Testis (tissue), 3 donors: ENCODE measurements around the gene DNAJC3. TPM values are rescaled to one million over a fixed set of nuclear protein-coding genes. Genes with fewer than 3 reads are reported as not detected.

ENCODE experiments used
- DNase-seq: peaks from one replicate; pipeline ENCODE4 v3.0.0-alpha.2; 2019
- H3K27ac ChIP-seq, 2 donors: fragments of 200-600 bp; sonication (generic); one replicate each; pipeline ENCODE4 v1.5.1; 2019
- H3K27me3 ChIP-seq: fragments of 200-600 bp; sonication (generic); one replicate; pipeline ENCODE4 v1.5.1; 2019
- H3K36me3 ChIP-seq: fragments of 200-600 bp; sonication (generic); one replicate; pipeline ENCODE4 v1.5.1; 2017; ENCODE audit warnings: low read depth; ENCODE audit errors: missing control alignments
- H3K4me1 ChIP-seq: fragments of 200-600 bp; sonication (generic); one replicate; pipeline ENCODE4 v1.5.1; 2019
- H3K4me3 ChIP-seq, 2 donors: fragments of 200-600 bp; sonication (generic); one replicate each; pipeline ENCODE4 v1.5.1; 2017 to 2019
- H3K9me3 ChIP-seq: fragments of 200-600 bp; sonication (generic); one replicate; pipeline ENCODE4 v1.5.1; 2017
- POLR2A ChIP-seq: fragments of 450-650 bp; IDR thresholded peaks from one replicate; pipeline ENCODE4 v1.6.1; 2017; ENCODE audit warnings: antibody characterized with exemption, mild to moderate bottlenecking, moderate library complexity
- WGBS, 2 donors: methylation state at CpG; one replicate each; pipeline ENCODE4 v1.1.5; 2018; 5-methylcytosine and 5-hydroxymethylcytosine counted together
- intact Hi-C: fragments of 100-400 bp; cut with DNase I; formaldehyde crosslinking; loops from one replicate; pipeline ENCODE4 v1.15.1; 2023; ENCODE audit warnings: low total_unique reads
- polyA plus RNA-seq: library from polyadenylated mRNA; stranded (reverse); fragments of 350-450 nt; fragmentation: Illumina TruSeq; extraction: RNeasy Lipid Tissue Mini Kit (QIAGEN cat#74804); gene quantifications from one replicate; pipeline ENCODE4 v1.2.3, GENCODE V29; 2014; ENCODE audit warnings: low read depth, low replicate concordance; ENCODE audit not compliant: insufficient read depth
- total RNA-seq, 2 donors: library from RNA; depleted of rRNA; stranded (reverse); fragments of >200 nt; gene quantifications; one replicate each; pipeline ENCODE4 v1.2.3, GENCODE V29; 2016
- TF ChIP-seq, protein P1 (sequence below), 3 experiments: fragments of 450-650 bp in 2 of 3; fragments of 200-600 bp in 1 of 3; sonication (generic) in 1 of 3; IDR thresholded peaks; one replicate each; pipeline ENCODE4 v1.5.1; 2016 to 2019; ENCODE audit warnings: antibody characterized with exemption in 3 of 3, mild to moderate bottlenecking in 2 of 3, moderate library complexity in 1 of 3

The DNAJC3 gene
- total and polyA plus RNA-seq, 3 donors from 2014 or later, result 18.2 to 39.4 (median 26.0) TPM

DNA sequence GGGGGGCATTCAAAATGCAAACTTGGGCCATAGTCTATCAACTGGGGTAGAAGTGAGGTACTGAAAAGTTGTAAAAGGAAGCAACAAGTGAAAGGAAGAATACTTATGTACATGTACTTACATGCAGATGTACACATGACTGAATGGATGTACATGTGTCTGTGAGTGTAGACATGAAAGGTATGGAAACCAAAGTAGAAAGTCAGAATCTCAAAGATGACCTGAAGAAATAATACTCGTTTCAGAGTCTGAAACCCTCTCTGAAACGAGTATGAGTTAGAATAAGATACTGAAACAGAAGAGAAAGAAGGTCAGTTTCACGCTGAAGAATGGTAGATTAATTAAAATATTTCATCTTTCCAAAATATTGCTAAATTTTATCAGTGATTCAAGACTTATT lies 46.3 kb upstream of the DNAJC3 start:
- TF ChIP-seq POLR2A, result no peak
- Histone ChIP-seq H3K27ac (no peak overlapping the region), H3K4me3 (no peak overlapping the region), H3K36me3 (no peaks in the 10 kb centered on the region), H3K27me3 (no peaks in the 10 kb centered on the region), H3K4me1 (no peaks in the 10 kb centered on the region), H3K9me3 (no peaks in the 10 kb centered on the region)
- no peak for DNase-seq
- 85 to 91% methylated on average over 3 of the region's 3 CpGs for WGBS, 2 donors
- intact Hi-C loops, result no loop called here

DNA sequence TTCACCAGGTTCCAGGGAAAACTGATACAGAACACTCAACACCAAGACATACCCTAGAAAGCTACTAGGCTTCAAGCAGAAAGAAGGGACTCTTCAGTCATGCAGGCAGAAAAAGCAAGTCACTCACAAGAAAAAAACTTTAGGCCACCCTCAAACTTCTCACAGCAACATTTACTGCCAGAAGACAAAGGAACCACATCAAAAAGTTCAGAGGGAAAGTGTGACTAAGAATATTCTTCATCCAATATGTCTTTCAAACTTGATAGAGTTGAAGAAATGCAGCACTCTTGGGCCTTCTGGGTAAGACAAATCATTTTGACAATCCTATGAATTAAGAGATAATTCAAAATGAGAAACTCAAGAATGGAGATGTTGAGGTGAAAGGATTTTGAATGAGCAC lies 40.1 kb upstream of the DNAJC3 start:
- intact Hi-C loops, result no loop called here
- Histone ChIP-seq H3K4me3 (no peak overlapping the region), H3K9me3 (no peaks in the 10 kb centered on the region)

DNA sequence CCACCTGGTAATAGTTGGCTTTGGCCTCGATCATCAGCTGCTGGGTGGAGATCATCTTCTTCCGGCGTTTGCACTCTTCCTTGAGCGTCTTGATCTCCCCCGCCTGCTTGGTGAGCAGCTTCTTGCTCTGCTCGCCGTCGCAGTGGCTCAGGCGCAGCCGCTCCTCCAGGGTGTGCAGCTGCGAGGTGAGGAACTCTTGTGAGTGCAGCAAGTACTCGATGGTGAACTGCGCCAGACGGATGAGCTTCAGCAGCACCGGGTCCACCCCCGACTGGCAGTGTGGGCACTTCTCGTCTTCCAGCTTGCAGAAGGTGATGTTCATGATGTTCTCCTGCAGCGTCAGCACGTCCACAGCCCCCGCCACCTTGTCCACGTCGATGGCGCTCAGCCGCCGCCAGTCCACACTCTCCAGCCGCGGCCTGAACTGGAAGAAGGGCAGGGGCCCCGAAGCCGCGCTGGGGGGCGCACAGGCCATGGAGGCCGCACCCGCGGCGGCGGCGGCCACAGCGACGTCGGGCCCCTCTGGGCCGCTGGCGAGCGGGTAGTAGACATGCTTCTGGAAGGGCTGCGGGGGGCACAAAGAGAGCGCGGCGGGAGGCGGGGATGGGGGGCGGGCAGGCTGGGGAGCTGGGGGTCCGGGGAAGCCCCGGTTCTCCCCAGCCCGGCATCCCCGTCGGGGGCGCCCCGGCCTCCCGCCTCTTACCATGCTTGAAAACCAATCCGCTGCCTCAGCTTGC lies 35.5 kb upstream of the DNAJC3 start:
- peaks cover 4% of the 10 kb centered on the region for H3K4me1 ChIP-seq
- H3K27me3 ChIP-seq, result no peaks in the 10 kb centered on the region
- intact Hi-C loops, result no loop called here
- H3K36me3 ChIP-seq, result no peaks in the 10 kb centered on the region
- no peaks in the 10 kb centered on the region for H3K9me3 ChIP-seq
- H3K27ac ChIP-seq, result peak overlapping the region in 1 of 2 donors; percentile 24
- no peak for TF ChIP-seq POLR2A
- TF ChIP-seq, protein P1, sequence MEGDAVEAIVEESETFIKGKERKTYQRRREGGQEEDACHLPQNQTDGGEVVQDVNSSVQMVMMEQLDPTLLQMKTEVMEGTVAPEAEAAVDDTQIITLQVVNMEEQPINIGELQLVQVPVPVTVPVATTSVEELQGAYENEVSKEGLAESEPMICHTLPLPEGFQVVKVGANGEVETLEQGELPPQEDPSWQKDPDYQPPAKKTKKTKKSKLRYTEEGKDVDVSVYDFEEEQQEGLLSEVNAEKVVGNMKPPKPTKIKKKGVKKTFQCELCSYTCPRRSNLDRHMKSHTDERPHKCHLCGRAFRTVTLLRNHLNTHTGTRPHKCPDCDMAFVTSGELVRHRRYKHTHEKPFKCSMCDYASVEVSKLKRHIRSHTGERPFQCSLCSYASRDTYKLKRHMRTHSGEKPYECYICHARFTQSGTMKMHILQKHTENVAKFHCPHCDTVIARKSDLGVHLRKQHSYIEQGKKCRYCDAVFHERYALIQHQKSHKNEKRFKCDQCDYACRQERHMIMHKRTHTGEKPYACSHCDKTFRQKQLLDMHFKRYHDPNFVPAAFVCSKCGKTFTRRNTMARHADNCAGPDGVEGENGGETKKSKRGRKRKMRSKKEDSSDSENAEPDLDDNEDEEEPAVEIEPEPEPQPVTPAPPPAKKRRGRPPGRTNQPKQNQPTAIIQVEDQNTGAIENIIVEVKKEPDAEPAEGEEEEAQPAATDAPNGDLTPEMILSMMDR (IDR thresholded peaks at IDR 0.05), result no peak
- WGBS, 2 donors, result 9 to 12% methylated on average over 11 to 32 of the region's 58 CpGs
- H3K4me3 ChIP-seq, result peak overlapping the region; percentile 43 to 52
- DNase-seq, result peak; percentile 49

More for the DNA sequence above, 40.1 kb upstream of the DNAJC3 start:
- DNase-seq, result no peak
- Histone ChIP-seq H3K36me3 (no peaks in the 10 kb centered on the region), H3K27me3 (no peaks in the 10 kb centered on the region), H3K4me1 (no peaks in the 10 kb centered on the region), H3K27ac (no peak overlapping the region)
- TF ChIP-seq, protein P1 (IDR thresholded peaks at IDR 0.05), result no peak
- no peak for TF ChIP-seq POLR2A

DNA sequence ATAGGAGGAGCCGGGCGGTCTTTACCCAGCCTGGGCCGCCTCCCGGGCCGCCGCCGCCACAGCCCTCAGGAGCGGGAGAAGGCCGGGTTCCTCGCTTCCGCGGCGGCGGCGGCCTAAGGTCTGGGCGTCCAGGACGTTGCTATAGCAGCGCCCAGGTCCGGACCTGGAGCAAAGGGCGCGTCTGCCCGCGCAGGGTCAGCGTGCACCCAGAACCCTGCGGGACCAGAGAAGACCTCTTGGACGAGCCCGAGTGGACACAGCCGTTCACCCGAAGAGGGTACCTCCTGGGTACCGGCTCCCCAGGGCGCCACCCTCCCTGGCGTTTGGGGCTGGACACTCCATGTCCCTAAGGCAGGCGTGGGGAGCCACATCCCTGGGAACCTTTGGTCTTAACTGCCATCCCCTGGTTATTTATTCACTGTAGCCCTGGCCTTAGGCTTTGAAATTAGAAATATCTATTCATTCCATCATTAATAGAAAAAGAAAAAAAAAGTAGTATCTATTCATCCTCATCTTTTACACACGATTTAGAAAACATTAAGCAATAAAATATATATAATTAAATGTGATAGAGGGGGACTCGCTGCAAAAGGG lies 34.8 kb upstream of the DNAJC3 start:
- Histone ChIP-seq H3K4me1 (peaks cover 4% of the 10 kb centered on the region), H3K27ac (peak overlapping the region in 1 of 2 donors; percentile 24), H3K36me3 (no peaks in the 10 kb centered on the region), H3K4me3 (peak overlapping the region; percentile 43 to 52), H3K9me3 (no peaks in the 10 kb centered on the region), H3K27me3 (no peaks in the 10 kb centered on the region)
- TF ChIP-seq, protein P1 (IDR thresholded peaks at IDR 0.05), result no peak
- TF ChIP-seq POLR2A, result no peak
- intact Hi-C loops, result no loop called here
- 8 to 22% methylated on average over 7 to 23 of the region's 35 CpGs for WGBS, 2 donors
- DNase-seq, result peak; percentile 41

DNA sequence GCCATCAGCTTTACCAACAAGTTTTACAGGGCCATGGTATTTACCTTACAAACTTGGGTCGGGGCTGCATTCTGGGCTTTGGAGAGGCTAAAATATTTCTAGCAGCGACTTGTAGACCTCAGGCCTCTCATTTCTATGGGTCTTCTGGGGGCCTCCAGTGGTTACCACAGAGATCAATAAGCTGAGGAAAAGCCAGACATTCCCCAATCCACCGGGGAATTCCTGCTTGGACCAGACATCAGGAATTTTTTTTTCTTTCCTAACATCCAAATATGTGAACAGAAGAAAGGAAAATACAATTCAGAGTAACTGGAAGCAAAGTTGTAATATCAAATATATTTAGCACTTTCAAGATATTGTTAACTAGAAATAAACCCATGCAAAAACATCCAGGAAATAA lies 33.9 kb upstream of the DNAJC3 start:
- 35 to 52% methylated on average over 3 of the region's 3 CpGs for whole genome bisulfite sequencing, 2 donors
- intact Hi-C loops, result no loop called here
- Histone ChIP-seq H3K27me3 (no peaks in the 10 kb centered on the region), H3K9me3 (no peaks in the 10 kb centered on the region), H3K4me3 (no peak overlapping the region), H3K4me1 (peaks cover 4% of the 10 kb centered on the region), H3K27ac (no peak overlapping the region), H3K36me3 (no peaks in the 10 kb centered on the region)
- no peak for DNase-seq
- TF ChIP-seq, protein P1 (IDR thresholded peaks at IDR 0.05), result no peak
- TF ChIP-seq POLR2A, result no peak
